ENCODE results near the gene CACNA1C. TPM values are rescaled to one million over a fixed set of nuclear protein-coding genes. Genes with fewer than 3 reads are reported as not detected.

CACNA1C gene
- total and polyA plus RNA-seq, 2 of the 4 experiments (the other 2 are of a cell fraction), result 1.6 to 2.6 TPM

GRCh38 chr12:2013527-2014223 lies 39.1 kb upstream of the CACNA1C start:
- ChIA-PET POLR2A (ENCODE audit: unreplicated experiment) (no interaction called here), CTCF (interaction anchor here (0.7 to 2.0 kb wide), 2 partner anchors 9 to 14 kb away, joined by 6 to 7 read pairs; no protein-coding TSS in a partner anchor)
- Histone ChIP-seq H3K23ac (ENCODE audit: low read depth, low read length) (0 out of 2 replicates have a peak overlapping the region, but pooled peaks have one; percentile 65), H4K20me1 (ENCODE audit: insufficient read depth, low read length) (no peaks in the 10 kb centered on the region), H4K5ac (ENCODE audit: low read depth, low read length) (no peak overlapping the region; the same call in 1 of the 2 replicates), H2AK5ac (ENCODE audit: low read depth, low read length) (no peak overlapping the region), H2AFZ (replicated peaks; ENCODE audit: low read length, poor library complexity) (no peak overlapping the region), H2AK9ac (replicated peaks; ENCODE audit: low read depth, low read length, poor library complexity) (no peak overlapping the region), H4K91ac (ENCODE audit: insufficient read depth, low read depth, low read length) (0 out of 2 replicates have a peak overlapping the region, but pooled peaks have one; percentile 32), H3K27me3 (ENCODE audit: control insufficient read depth, insufficient read depth, low read length) (no peaks in the 10 kb centered on the region), H3K36me3 (ENCODE audit: control insufficient read depth, insufficient read depth, low read length) (no peaks in the 10 kb centered on the region), H3K79me1 (ENCODE audit: low read depth in 1 of 2, low read length in 2 of 2) (no peaks in the 10 kb centered on the region), H2BK15ac (ENCODE audit: low read depth, low read length) (0 out of 3 replicates have a peak overlapping the region, but pooled peaks have one; percentile 9), H2BK5ac (ENCODE audit: low read depth, low read length, poor library complexity, severe bottlenecking) (peak overlapping the region; percentile 33), H3K4me1 (ENCODE audit: control insufficient read depth, insufficient read depth, low read length) (peaks cover 12% of the 10 kb centered on the region), H4K8ac (ENCODE audit: low read depth in 2 of 2, low read length in 2 of 2) (peak overlapping the region in 1 of 2 experiments; percentile 38; a peak in 1 of 4 replicates), H3K9ac (ENCODE audit: low read depth, low read length) (no peak overlapping the region), H3K4ac (ENCODE audit: low read depth, low read length) (0 out of 2 replicates have a peak overlapping the region, but pooled peaks have one; percentile 25), H3K4me2 (ENCODE audit: low read depth, low read length) (no peak overlapping the region; the same call in 1 of the 2 replicates), H2BK20ac (ENCODE audit: low read depth, low read length) (peak overlapping the region; percentile 65; the same call in 1 of the 2 replicates), H3K18ac (ENCODE audit: low read depth, low read length) (peak overlapping the region; percentile 90), H3K4me3 (ENCODE audit: insufficient read depth, low read depth, low read length) (no peak overlapping the region), H3K56ac (ENCODE audit: extremely low read depth, insufficient read depth, low read length) (no peak overlapping the region), H3K14ac (replicated peaks; ENCODE audit: low read depth, low read length) (peak overlapping the region; percentile 78; the same call in 1 of the 2 replicates), H2BK120ac (ENCODE audit: low read depth, low read length) (peak overlapping the region; percentile 47; the same call in 1 of the 2 replicates), H3K9me1 (ENCODE audit: insufficient read depth, low read length) (peaks cover 9% of the 10 kb centered on the region), H3K27ac (ENCODE audit: insufficient read depth, low read length) (peak overlapping the region; percentile 7; the same call in 1 of the 2 replicates), H3K9me3 (ENCODE audit: control insufficient read depth, insufficient read depth, low read length) (no peaks in the 10 kb centered on the region)
- in situ Hi-C loops (cut with MboI; ENCODE audit: low sequenced_read_pairs) (no loop called here), intact Hi-C loops (cut with micrococcal nuclease) (no loop called here), dilution Hi-C loops (cut with HindIII; ENCODE audit: low sequenced_read_pairs, unreplicated experiment) (no loop called here)
- TF ChIP-seq FOS (IDR thresholded peaks at IDR 0.05; ENCODE audit: low read depth, low read length) (no peak), USF2 (IDR thresholded peaks at IDR 0.05; ENCODE audit: low read depth, low read length) (no peak), RAD21 (IDR thresholded peaks at IDR 0.05; ENCODE audit: low read length) (no peak), MAFK (IDR thresholded peaks at IDR 0.05; ENCODE audit: low read depth, low read length) (no peak), MXI1 (IDR thresholded peaks at IDR 0.05; ENCODE audit: borderline replicate concordance, low read depth, low read length) (no peak)
- no CpG with 5 or more reads among the region's 4 CpGs for WGBS, 2 experiments (ENCODE audit: extremely low coverage in 2 of 2, insufficient read length in 1 of 2)
- BruUV-seq (replicated peaks), result no TSS peak
- peak; percentile 78; the same call in 1 of the 2 replicates for ATAC-seq (ENCODE audit: low read depth)
- peak; percentile 20 for DNase-seq

Measured in IMR-90 (cell line).